ENCODE measurements around the gene GPR26.
"Not testable (repeated sequence)": the region's sequence is repeated elsewhere in the genome, so short reads cannot be mapped to it uniquely, and the experiment has no call there.

GPR26 gene

DNA sequence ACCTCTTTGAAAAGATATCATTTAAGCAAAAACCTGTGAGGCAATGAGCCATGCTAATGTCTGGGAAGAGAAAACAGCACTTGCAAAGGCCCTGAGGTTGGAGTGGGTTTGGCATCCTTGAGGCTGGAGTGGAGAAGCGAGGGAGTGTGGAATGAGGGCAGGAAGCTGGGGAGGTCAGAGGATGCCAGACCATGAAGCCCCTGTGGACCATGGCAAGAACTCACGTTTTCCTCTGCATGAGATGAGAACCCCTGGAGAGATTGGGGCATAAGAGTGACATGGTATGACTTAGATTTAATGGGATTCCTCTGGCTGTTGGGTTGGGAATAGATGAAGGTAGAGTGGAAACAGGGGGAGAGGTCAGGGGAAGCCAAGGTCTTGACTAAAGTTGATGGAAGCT is 49.4 kb downstream of the GPR26 start:
- H3K9ac ChIP-seq (ENCODE audit: low read depth, low read length): no peak overlapping the region
- H3K4me3 ChIP-seq (ENCODE audit: low read length): no peak overlapping the region
- 0 out of 2 replicates have a peak, but pooled peaks cover 7% of the 10 kb centered on the region for H3K9me3 ChIP-seq (ENCODE audit: insufficient read depth, low read depth, low read length)
- 88% methylated on average over 2 of the region's 2 CpGs for WGBS
- H3K27ac ChIP-seq (ENCODE audit: low read depth, low read length): no peak overlapping the region
- no peaks in the 10 kb centered on the region for H3K27me3 ChIP-seq (ENCODE audit: insufficient read depth, low read length)
- H3K4me1 ChIP-seq (ENCODE audit: insufficient read depth, low read length): no peaks in the 10 kb centered on the region
- no peaks in the 10 kb centered on the region for H3K36me3 ChIP-seq (ENCODE audit: insufficient read depth, low read length)

- 0 out of 2 replicates have a peak, but pooled peaks cover 7% of the 10 kb centered on the region for H3K9me3 ChIP-seq (ENCODE audit: insufficient read depth, low read depth, low read length)
- no peaks in the 10 kb centered on the region for H3K36me3 ChIP-seq (ENCODE audit: insufficient read depth, low read length)
- H3K27me3 ChIP-seq (ENCODE audit: insufficient read depth, low read length): no peaks in the 10 kb centered on the region
- H3K4me3 ChIP-seq (ENCODE audit: low read length): no peak overlapping the region
- WGBS: 93% methylated on average over 4 of the region's 4 CpGs
- H3K4me1 ChIP-seq (ENCODE audit: insufficient read depth, low read length): no peaks in the 10 kb centered on the region
- no peak overlapping the region for H3K27ac ChIP-seq (ENCODE audit: low read depth, low read length)
- no peak overlapping the region for H3K9ac ChIP-seq (ENCODE audit: low read depth, low read length)
Observed at GRCh38 chr10:123717336-123717735, 51.2 kb downstream of the GPR26 start.

DNA sequence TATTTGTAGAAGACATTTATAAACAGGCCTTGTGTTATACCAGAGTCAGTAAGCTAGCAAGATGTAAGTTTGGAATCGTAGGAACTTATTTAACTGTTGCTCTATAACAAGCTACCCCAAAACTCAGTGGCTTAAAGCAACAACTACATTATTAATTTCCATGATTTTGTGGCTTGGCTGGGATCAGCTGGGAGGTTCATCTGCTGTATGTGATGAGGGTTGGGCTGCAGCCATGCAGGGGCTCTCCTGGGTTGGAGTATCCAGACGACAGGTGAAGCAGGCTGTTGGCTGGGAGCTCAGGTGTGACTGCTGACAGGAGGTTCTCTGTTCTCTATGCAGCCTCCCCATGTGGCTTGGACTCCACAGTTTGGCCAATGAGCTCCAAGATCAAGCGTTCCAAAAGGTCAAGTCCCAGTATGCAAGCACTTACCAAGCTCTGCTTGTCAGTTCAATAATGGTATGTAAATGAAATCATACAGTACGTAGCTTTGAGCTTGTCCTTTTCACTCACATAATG is 52.4 kb downstream of the GPR26 start:
- no peak overlapping the region for H3K4me3 ChIP-seq (ENCODE audit: low read length)
- H3K4me1 ChIP-seq (ENCODE audit: insufficient read depth, low read length): no peaks in the 10 kb centered on the region
- H3K27ac ChIP-seq (ENCODE audit: low read depth, low read length): no peak overlapping the region
- no peaks in the 10 kb centered on the region for H3K36me3 ChIP-seq (ENCODE audit: insufficient read depth, low read length)
- H3K9ac ChIP-seq (ENCODE audit: low read depth, low read length): no peak overlapping the region
- H3K9me3 ChIP-seq (ENCODE audit: insufficient read depth, low read depth, low read length): 0 out of 2 replicates have a peak, but pooled peaks cover 7% of the 10 kb centered on the region
- no peaks in the 10 kb centered on the region for H3K27me3 ChIP-seq (ENCODE audit: insufficient read depth, low read length)
- WGBS: 95% methylated on average over 4 of the region's 4 CpGs

DNA sequence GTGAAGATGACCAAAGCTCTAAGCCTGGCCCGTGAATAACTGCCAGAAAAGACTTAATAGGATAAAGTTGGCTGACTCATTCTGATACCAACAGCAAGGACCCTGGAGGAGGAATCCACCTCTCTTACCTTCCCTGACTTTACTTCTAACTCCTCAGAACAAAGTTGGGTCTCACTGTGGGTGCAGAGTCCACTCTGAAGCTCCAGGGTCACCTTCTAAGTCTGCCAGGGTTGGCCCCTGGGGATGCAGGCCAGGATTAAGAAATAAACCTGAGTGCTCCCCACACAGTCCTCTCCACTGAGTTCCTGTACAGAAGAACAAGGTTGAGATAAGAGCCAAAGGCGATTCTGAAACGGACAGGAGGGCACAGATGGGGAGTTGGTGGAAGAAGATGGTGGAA is 54.4 kb downstream of the GPR26 start:
- Histone ChIP-seq H3K4me1 (ENCODE audit: insufficient read depth, low read length) (no peaks in the 10 kb centered on the region), H3K27ac (ENCODE audit: low read depth, low read length) (no peak overlapping the region), H3K27me3 (ENCODE audit: insufficient read depth, low read length) (no peaks in the 10 kb centered on the region), H3K4me3 (ENCODE audit: low read length) (no peak overlapping the region), H3K36me3 (ENCODE audit: insufficient read depth, low read length) (no peaks in the 10 kb centered on the region), H3K9me3 (ENCODE audit: insufficient read depth, low read depth, low read length) (0 out of 2 replicates have a peak, but pooled peaks cover 7% of the 10 kb centered on the region), H3K9ac (ENCODE audit: low read depth, low read length) (no peak overlapping the region)
- 94% methylated on average over 3 of the region's 3 CpGs for WGBS

GRCh38 chr10:123721441-123722049 is 55.4 kb downstream of the GPR26 start:
- Histone ChIP-seq H3K36me3 (ENCODE audit: insufficient read depth, low read length) (no peaks in the 10 kb centered on the region), H3K9ac (ENCODE audit: low read depth, low read length) (no peak overlapping the region), H3K27me3 (ENCODE audit: insufficient read depth, low read length) (no peaks in the 10 kb centered on the region), H3K4me3 (ENCODE audit: low read length) (no peak overlapping the region), H3K4me1 (ENCODE audit: insufficient read depth, low read length) (no peaks in the 10 kb centered on the region), H3K9me3 (ENCODE audit: insufficient read depth, low read depth, low read length) (0 out of 2 replicates have a peak, but pooled peaks cover 7% of the 10 kb centered on the region), H3K27ac (ENCODE audit: low read depth, low read length) (no peak overlapping the region)
- WGBS: 85% methylated on average over 9 of the region's 9 CpGs

GRCh38 chr10:123722351-123722750 is 56.2 kb downstream of the GPR26 start:
- no peaks in the 10 kb centered on the region for H3K27me3 ChIP-seq (ENCODE audit: insufficient read depth, low read length)
- H3K4me3 ChIP-seq (ENCODE audit: low read length): no peak overlapping the region
- H3K9me3 ChIP-seq (ENCODE audit: insufficient read depth, low read depth, low read length): 0 out of 2 replicates have a peak, but pooled peaks cover 7% of the 10 kb centered on the region
- H3K36me3 ChIP-seq (ENCODE audit: insufficient read depth, low read length): no peaks in the 10 kb centered on the region
- no peaks in the 10 kb centered on the region for H3K4me1 ChIP-seq (ENCODE audit: insufficient read depth, low read length)
- H3K9ac ChIP-seq (ENCODE audit: low read depth, low read length): no peak overlapping the region
- H3K27ac ChIP-seq (ENCODE audit: low read depth, low read length): no peak overlapping the region
- 94% methylated on average over 2 of the region's 2 CpGs for WGBS

GRCh38 chr10:123724747-123725146 is 58.6 kb downstream of the GPR26 start:
- Histone ChIP-seq H3K4me1 (ENCODE audit: insufficient read depth, low read length) (peaks cover 4% of the 10 kb centered on the region; the same call in 1 of the 2 replicates), H3K4me3 (ENCODE audit: low read length) (no peak overlapping the region), H3K9ac (ENCODE audit: low read depth, low read length) (no peak overlapping the region), H3K27me3 (ENCODE audit: insufficient read depth, low read length) (no peaks in the 10 kb centered on the region), H3K9me3 (ENCODE audit: insufficient read depth, low read depth, low read length) (no peaks in the 10 kb centered on the region), H3K27ac (ENCODE audit: low read depth, low read length) (no peak overlapping the region), H3K36me3 (ENCODE audit: insufficient read depth, low read length) (no peaks in the 10 kb centered on the region)
- WGBS: 92% methylated on average over 12 of the region's 12 CpGs

DNA sequence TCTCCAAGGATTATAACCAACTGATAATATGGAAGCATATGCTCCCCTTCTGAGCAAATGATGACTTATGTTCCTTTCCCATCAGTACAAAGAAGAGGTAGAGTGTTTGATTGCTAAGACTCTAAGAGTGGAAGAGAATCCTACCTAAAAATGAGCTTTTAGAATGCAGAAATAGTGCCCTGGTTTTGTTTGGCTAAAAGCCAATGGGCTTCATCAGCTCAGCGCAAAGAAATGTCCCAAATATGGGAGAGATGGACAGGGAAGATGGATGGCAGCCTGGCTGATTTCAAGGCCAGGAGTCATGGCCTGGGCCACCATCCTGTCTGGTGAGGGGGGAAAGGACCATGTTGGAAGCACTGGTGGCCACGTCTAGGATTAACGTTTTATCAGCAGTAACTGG is 60.2 kb downstream of the GPR26 start:
- Histone ChIP-seq H3K4me1 (ENCODE audit: insufficient read depth, low read length) (peaks cover 4% of the 10 kb centered on the region; the same call in 1 of the 2 replicates), H3K4me3 (ENCODE audit: low read length) (no peak overlapping the region), H3K36me3 (ENCODE audit: insufficient read depth, low read length) (no peaks in the 10 kb centered on the region), H3K9ac (ENCODE audit: low read depth, low read length) (no peak overlapping the region), H3K27ac (ENCODE audit: low read depth, low read length) (no peak overlapping the region), H3K27me3 (ENCODE audit: insufficient read depth, low read length) (no peaks in the 10 kb centered on the region), H3K9me3 (ENCODE audit: insufficient read depth, low read depth, low read length) (no peaks in the 10 kb centered on the region; the same call in 1 of the 2 replicates)
- 78% methylated on average over 3 of the region's 3 CpGs for WGBS

DNA sequence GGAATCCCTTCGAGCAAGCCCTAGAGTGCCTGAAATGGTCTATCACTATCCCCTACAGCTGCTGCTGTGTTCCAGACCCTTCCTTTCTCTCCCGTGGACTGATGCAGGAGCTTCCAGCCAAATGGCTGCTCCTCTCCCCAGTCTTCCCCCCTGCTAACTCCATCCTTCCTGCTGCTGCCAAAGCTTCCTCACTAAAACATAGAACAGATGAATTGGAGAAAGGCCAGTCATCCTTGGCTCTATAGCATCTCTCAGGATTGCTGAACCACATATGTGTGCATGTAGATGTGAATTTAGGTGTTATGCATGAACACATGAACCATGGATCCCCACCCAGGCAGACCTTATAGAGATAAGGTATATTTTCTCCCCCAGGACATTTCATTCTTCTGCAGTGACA is 60.7 kb downstream of the GPR26 start:
- 88% methylated on average over 2 of the region's 2 CpGs for WGBS
- Histone ChIP-seq H3K9me3 (ENCODE audit: insufficient read depth, low read depth, low read length) (no peaks in the 10 kb centered on the region; the same call in 1 of the 2 replicates), H3K27ac (ENCODE audit: low read depth, low read length) (no peak overlapping the region), H3K9ac (ENCODE audit: low read depth, low read length) (no peak overlapping the region), H3K27me3 (ENCODE audit: insufficient read depth, low read length) (no peaks in the 10 kb centered on the region), H3K4me1 (ENCODE audit: insufficient read depth, low read length) (peaks cover 4% of the 10 kb centered on the region; the same call in 1 of the 2 replicates), H3K4me3 (ENCODE audit: low read length) (no peak overlapping the region), H3K36me3 (ENCODE audit: insufficient read depth, low read length) (no peaks in the 10 kb centered on the region)

DNA sequence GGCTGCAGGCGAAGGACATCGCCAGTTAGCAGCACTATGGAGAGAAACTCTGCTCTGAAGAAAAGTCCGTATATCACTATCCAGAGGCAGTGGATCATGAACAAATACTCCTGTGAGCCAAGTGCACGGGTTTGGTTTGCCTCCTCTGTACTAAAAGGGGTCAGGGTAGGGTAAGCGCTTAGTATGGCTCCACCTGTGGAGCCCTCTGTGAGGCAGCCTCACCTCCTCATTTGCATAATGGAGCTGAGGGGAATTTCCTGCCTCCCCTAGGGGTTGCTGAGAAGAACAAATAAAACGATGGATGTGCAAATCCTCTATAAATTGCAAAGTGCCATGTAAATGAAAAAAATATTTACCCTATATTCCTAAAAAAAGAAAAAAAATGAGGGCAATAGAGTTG is 63.4 kb downstream of the GPR26 start:
- peaks cover 4% of the 10 kb centered on the region; the same call in 1 of the 2 replicates for H3K4me1 ChIP-seq (ENCODE audit: insufficient read depth, low read length)
- no peak overlapping the region for H3K27ac ChIP-seq (ENCODE audit: low read depth, low read length)
- no peak overlapping the region for H3K4me3 ChIP-seq (ENCODE audit: low read length)
- H3K9ac ChIP-seq (ENCODE audit: low read depth, low read length): no peak overlapping the region
- no peaks in the 10 kb centered on the region for H3K36me3 ChIP-seq (ENCODE audit: insufficient read depth, low read length)
- WGBS: 69% methylated on average over 5 of the region's 6 CpGs
- H3K9me3 ChIP-seq (ENCODE audit: insufficient read depth, low read depth, low read length): no peaks in the 10 kb centered on the region; the same call in 1 of the 2 replicates
- H3K27me3 ChIP-seq (ENCODE audit: insufficient read depth, low read length): no peaks in the 10 kb centered on the region

DNA sequence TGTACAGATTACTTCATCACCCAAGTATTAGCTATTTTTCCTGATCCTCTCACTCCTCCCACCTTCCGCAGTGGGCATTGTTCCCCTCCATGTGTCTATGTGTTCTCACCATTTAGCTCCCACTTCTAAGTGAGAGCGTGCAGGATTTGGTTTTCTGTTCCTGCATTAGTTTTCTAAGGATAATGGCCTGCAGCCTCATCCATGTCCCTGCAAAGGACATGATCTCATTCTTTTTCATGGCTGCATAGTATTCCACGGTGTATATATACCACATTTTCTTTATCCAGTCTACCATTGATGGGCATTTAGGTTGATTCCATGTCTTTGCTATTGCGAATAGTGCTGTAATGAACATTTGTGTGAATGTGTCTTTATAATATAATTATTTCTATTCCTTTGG is 70.8 kb downstream of the GPR26 start:
- H3K9me3 ChIP-seq (ENCODE audit: insufficient read depth, low read depth, low read length); H3K27ac ChIP-seq (ENCODE audit: low read depth, low read length); H3K4me1 ChIP-seq (ENCODE audit: insufficient read depth, low read length); H3K36me3 ChIP-seq (ENCODE audit: insufficient read depth, low read length); H3K9ac ChIP-seq (ENCODE audit: low read depth, low read length); H3K4me3 ChIP-seq (ENCODE audit: low read length); H3K27me3 ChIP-seq (ENCODE audit: insufficient read depth, low read length): not testable (repeated sequence)
- 81% methylated on average over 3 of the region's 4 CpGs for WGBS
